HG03354 (cell line): ENCODE measurements around the gene CIDEC.
"Not testable (repeated sequence)": the region's sequence is repeated elsewhere in the genome, so short reads cannot be mapped to it uniquely, and the experiment has no call there.

Source experiments
- ATAC-seq: cut with Tn5 transposase; IDR thresholded peaks from one replicate; pipeline ENCODE4 v1.9.1; 2021; ENCODE audit warnings: mild to moderate bottlenecking; ENCODE audit not compliant: unreplicated experiment, poor library complexity, severe bottlenecking

The CIDEC gene

GRCh38 chr3:9883706-9884554 lies 3.9 kb upstream of the CIDEC start:
- ATAC-seq: no peak

DNA sequence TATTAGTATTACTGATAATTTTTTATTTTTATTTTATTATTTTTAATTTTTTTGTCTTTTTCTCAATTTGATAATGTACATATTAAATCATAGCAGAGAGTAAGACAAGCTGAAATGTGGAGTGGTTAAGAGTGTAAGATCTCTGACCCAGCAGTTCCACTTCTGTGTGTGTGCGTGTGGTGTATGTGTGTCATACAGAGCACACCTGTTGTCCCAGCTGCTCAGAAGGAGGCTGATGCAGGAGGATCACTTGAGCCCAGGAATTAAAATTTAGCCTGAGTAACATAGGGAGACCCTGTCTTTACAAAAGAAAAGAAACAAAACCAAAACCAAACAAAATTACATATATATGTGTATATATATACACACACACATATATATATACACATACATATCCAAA lies 1.4 kb upstream of the CIDEC start:
- ATAC-seq: no peak

DNA sequence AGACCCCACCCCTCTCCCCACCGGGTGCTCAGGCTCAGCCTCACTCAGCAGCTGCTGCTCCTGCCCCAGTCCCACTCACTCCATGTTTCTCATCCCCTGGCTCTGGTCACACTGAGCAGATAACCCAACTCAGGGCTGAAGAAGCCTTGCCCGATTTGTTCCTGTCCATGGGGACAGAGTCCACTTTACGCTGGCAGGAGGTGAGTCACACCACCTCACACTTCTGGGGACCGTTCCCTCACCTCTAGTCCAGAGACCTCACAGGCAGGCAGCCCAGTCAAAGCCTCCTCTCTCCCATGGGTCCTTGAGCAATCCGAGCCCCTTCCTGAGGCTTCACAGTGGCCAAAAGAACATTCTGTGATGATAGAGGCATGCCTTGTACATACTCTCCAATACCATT lies 1.4 kb downstream of the CIDEC start:
- no peak for ATAC-seq

- ATAC-seq: no peak
Measured at GRCh38 chr3:9876991-9877390, 3.1 kb downstream of the CIDEC start.

- not testable (repeated sequence) for ATAC-seq
Measured at GRCh38 chr3:9876255-9876654, 3.8 kb downstream of the CIDEC start.

GRCh38 chr3:9875448-9875847 lies 4.6 kb downstream of the CIDEC start:
- ATAC-seq: no peak

- ATAC-seq: not testable (repeated sequence)
Measured at GRCh38 chr3:9872067-9872466, 8.0 kb downstream of the CIDEC start.

GRCh38 chr3:9870978-9871377 lies 9.1 kb downstream of the CIDEC start:
- ATAC-seq: no peak

DNA sequence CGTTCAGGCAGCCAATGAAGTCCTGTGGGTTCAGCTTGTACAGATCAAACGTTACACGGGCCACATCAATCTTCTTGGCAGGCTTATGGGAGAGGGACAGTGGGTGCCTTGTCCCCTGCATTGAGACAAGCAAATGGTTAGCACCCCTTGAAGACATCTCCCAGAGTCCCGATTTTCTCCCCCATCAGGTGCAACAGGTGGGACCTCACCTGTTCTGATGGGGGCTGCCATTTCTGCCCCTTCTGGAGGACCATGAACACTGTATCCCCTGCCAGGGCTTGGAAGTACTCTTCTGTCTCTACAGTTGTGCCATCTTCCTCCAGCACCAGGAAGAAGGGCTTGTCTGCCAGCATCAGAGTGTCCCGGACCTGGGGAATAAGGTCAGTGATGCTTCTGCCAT lies 10.1 kb downstream of the CIDEC start:
- ATAC-seq: no peak

GRCh38 chr3:9867106-9867505 lies 12.9 kb downstream of the CIDEC start:
- no peak for ATAC-seq

- no peak for ATAC-seq
Measured at GRCh38 chr3:9866639-9867038, 13.4 kb downstream of the CIDEC start.

DNA sequence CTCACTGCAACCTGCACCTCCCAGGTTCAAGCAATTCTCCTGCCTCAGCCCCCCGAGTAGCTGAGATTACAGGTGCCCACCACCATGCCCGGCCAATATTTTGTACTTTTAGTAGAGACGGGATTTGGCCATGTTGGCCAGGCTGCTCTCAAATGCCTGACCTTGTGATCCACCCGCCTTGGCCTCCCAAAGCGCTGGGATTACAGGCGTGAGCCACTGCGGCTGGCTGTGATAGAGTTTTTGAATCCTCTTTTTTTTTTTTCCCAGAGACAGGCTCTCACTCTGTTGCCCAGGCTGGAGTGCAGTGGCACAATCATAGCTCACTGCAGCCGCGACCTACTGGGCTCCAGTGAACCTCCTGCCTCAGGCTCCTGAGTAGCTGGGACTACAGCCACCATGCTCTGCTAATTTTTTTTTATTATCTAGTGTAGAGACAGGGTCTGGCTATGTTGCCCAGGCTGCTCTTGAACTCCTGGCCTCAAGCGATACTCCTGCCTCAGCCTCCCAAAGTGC lies 14.9 kb downstream of the CIDEC start:
- ATAC-seq: not testable (repeated sequence)

DNA sequence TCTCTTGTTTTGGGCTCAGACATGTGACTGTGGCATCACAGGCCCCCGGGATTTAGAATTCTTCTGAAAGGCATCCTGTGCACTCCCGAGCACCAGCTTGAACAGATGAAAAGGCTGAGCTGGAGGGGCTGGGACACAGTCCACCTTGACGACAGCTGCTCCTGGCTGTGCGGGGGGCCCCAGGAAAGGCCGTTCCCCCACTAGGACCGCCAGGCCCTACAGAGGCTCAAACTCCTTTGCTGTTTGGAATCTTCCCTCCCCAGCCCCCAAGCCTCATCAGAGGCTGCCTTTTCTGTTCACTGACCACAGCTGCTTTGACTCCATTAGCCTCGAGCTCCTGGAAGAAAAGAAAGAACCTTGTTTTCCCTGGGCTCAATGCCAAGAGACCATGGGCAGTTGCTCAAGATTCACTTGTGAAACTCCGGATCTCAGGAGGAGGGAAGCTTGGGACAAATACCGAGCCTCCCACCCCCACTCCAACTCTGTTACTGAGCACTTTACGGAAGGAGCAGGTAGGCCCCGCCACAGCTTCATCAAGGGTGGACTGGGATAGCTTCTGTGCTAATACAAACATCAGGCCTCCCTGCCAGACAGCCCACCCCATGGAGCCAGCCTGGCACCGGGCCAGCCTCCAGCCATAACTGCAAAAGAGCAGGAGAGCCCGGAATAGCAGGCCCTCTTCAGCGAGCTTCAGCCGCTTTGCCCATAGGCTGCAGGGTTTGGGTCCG lies 15.7 kb downstream of the CIDEC start:
- ATAC-seq: no peak

DNA sequence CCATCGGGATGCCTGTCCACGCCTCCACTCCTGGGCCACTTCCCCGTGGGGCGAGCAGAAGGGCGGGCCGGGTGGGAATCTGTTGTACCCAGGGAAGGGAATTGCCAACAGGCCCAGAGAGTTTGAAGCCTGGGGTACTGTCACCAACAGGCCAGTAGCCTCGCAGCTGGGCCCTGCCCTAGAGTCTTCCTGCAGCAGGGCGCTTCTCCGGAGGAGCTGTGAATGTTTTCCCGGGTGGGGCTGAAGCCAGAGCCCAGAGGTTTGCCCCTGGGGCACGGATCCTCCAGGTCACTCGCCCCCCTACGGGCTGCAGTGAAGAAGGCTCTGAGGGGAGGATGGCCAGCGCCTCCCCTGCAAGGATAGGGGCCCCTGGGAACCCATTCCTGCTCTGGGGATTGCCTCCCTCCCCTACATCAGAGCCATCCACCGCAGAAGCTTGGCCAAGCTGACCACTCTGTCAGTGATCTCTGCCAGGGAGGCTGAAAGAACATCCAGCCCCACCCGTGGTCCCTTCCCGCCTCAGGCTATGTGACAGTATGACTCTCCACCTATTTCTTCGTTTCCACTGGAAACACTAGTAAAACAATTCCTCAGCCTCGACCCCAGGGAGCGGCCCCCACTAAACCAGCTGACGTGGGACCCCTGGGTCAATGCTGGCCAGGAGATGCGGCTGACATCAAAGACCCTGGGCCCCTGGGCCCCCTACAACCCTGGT lies 16.8 kb downstream of the CIDEC start:
- ATAC-seq: no peak

GRCh38 chr3:9862391-9863057 lies 17.5 kb downstream of the CIDEC start:
- no peak for ATAC-seq

- no peak for ATAC-seq
Measured at GRCh38 chr3:9861626-9862130, 18.4 kb downstream of the CIDEC start.

DNA sequence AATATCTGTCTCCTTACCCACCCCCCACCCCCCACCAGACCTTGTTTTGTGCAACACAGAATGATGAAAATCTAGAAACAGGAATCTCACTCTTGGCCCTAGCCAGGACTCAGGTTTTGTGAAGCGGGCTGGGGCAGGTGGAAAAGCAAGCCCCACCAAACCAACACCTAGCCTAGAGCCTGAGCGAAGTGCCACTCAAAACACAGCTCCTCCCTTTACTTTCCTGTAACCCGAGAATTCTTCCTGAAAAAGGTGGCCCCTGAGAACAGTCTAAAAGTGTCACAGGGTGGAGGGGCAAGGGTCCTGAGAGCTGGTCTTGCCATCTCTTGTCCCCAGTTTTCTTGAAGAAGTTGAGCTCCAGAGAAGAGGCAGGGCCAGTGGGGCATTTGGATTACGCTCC lies 18.9 kb downstream of the CIDEC start:
- ATAC-seq: no peak

- no peak for ATAC-seq
Measured at GRCh38 chr3:9859530-9860025, 20.5 kb downstream of the CIDEC start.

DNA sequence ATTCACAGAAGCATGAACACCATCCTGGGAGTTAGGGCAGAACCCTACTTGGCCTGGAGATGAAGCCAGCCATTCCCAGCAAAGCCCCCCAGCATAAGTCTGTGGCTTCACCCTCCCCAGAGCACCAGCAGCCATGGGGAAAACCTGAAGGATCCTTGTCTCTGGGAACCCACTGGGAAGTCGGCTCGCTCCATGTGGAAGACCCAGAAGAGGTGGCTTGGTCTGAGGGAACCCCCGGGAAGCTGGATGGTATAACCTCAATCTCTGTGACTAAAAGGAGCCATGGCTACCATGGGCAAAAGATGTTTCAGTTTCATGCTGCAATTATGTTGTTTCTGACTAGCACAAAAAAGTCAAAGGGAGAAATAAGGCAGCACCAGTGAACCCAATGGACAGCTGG lies 24.5 kb downstream of the CIDEC start:
- ATAC-seq: no peak
